GM18526 (cell line): ENCODE measurements around the gene GFOD2.

ENCODE experiments used
- POLR2A ChIP-seq: IDR thresholded peaks from 3 replicates; pipeline ENCODE4 v1.6.1; 2011; ENCODE audit not compliant: insufficient read length; ENCODE audit errors: extremely low read depth

GFOD2 gene

GRCh38 chr16:67669499-67670101 is 49.5 kb downstream of the GFOD2 start:
- no peak for TF ChIP-seq POLR2A

DNA sequence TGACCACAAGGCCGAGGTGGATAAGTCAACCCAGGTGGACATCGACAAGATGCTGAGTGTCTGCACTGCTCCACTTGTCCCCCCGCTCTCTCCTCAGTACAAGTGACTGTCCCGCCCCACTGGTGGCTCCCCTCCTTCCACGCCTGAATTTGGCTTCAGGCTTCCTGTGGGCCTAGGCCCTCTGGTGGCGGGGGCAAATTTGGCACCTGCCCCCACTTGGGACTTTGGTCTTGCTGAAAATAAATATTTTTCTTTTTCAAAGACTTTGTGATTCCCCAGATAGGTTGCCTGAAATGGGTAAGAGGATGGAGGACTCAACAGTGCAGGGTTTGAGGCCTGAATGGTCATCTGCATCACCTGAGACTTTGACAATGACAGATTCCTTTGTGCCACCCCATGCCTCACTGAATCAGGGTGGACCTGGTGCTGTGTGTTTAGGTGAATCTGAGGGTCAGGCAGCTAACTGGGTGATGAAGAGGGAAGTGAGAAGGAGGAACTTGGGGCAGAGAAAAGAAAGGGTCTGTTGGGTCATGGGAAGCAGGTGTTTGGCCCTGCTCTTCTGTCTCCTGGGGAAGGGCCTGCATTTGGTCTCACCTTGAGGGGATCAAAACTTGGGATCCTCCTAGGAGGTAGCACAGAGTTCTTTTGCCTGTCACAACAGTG is 50.5 kb downstream of the GFOD2 start:
- no peak for TF ChIP-seq POLR2A

DNA sequence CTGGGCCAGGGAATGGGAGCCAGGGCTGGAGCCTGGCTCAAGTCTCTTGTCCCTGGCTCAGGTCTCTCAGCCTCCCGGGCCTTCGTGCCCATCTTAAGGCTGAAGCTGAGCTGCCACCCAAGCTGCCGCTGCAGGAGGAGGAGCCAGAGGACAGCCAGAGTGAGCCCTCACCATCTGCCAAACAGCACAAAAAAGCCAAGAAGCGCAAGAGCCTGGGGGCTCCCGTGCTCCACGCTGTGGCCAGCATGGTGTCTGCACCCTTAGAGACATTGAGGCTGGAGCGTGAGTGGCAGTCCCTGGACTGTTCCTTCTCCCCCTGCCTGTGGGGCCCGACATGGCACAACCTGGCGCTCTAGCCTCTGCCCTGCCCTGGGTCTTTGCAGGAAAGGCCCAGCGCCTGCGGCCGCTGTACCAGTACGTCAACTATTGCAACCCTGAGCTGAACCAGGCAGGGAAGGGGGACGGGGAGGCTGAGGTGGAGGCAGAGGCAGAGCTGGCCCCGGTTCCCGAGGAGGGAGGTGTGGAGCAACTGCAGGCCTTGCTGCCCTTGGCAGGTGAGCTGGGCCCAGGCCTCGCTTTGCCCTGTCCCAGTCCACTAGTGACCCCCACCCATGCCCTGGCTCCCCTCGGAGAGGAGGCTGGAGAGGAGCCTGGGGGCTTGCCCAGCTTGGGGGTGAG is 51.2 kb downstream of the GFOD2 start:
- no peak for TF ChIP-seq POLR2A

DNA sequence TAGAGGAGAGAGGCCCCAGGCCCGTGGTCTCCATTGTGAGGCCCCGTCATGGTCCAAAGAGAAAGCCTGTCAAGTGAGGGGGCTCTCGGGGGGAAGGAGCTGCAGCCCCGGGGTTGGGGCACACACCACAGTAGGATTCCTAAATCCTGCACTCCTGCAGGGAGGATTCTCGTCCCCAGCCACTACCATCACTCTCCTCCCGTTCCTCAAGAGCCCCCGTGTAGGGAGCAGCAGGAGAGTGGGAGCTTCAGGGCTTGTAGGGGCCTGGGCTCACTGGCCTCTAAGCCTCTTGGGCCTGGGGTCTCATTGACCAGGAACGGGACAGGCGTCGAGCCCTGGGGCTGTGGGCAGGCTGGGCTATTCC is 51.7 kb downstream of the GFOD2 start:
- TF ChIP-seq POLR2A, result no peak

- TF ChIP-seq POLR2A, result no peak
Measured at GRCh38 chr16:67666559-67667452, 52.3 kb downstream of the GFOD2 start, which contains the start of the genes C16orf86 and ENKD1. Gene C16orf86 (plus strand): TSS chr16:67666814. CDS start chr16:67666971, 157 bp downstream. Gene ENKD1 (minus strand): TSS chr16:67666750. CDS start chr16:67666442, 308 bp downstream.

DNA sequence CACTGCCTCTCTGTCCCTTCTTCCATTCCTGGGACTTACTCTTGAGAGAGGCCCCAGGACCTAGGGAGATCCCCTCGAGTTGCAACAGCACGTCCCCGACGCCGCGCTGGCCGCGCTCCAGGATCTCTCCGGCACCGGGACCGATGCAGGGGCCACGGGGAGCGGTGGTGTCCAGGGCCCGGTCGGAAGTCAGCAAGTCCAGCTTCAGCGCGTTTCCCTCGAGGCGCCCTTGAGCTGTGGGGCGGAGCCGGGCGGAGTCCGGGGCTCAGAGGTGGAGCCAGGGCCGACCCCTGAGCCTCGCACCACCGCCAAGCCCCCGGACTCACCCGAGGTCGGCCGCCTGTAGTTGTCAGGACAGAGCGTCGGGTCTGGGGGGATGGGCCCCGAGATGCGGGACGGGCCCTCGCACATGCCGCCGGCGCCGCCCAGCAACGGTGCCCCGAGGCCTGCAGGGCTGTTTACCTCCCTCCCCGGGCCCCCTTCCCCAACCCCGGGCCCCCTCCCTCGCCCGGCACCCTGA is 53.0 kb downstream of the GFOD2 start:
- TF ChIP-seq POLR2A, result no peak

- no peak for TF ChIP-seq POLR2A
Measured at GRCh38 chr16:67665598-67665997, 53.5 kb downstream of the GFOD2 start.

DNA sequence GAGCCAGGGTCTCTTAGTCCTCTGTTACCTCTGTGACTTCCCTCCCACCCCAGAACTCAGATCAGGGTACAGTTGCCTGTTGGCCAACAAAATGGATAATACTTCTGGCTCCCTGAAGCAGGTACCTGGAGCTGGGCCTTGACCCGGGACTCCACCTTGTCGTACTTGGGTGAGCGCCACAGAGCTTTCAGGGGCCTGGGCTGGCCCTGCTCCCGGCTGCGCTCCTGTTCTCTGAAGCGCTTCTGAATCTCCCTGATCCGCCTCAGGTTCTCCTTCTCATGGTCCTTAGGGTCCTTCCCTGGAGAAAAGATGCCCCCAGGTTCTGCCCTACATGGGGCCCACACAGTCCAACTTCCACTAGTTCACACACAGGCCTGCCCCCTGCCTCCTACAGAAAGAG is 54.2 kb downstream of the GFOD2 start:
- TF ChIP-seq POLR2A, result no peak

DNA sequence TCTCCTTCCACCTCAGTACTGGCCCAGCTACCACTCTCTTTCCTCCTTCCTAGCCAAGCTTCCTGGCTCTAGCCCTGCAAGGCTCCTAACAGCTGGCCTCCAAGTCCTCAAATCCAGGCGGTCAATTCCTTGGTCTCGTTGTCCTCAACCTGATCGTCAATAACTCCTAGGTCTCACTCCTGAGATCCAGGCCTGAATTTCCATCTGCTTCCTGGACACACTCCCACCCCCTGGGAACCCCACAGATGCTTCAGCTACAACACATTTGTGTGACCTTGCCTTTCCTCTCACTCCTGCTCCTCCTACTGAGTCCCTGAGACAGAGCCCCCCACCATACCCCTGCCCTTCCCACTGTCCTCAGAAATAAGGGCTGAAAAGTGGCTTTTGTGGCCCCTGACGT is 54.9 kb downstream of the GFOD2 start:
- TF ChIP-seq POLR2A, result no peak

DNA sequence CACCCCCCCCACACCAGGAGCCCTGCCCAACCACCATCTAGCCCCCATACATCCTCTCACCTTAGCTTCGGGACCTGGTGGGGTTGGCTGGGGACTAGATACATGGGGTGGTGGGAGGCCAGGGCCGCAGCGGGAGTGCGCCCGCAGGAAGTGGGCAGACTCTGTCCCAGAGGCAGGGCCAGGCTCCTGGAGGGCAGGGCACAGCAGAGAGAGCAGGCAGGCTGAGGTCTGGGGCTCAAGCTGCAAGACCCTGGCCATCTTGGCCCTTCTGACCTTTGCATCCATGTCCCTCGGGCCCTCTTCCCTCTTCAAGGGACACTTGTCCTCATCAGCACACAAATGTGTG is 55.3 kb downstream of the GFOD2 start:
- TF ChIP-seq POLR2A, result no peak

- TF ChIP-seq POLR2A, result no peak
Measured at GRCh38 chr16:67663151-67663876, 55.8 kb downstream of the GFOD2 start.

- no peak for TF ChIP-seq POLR2A
Measured at GRCh38 chr16:67662653-67663010, 56.5 kb downstream of the GFOD2 start.

- TF ChIP-seq POLR2A, result no peak
Measured at GRCh38 chr16:67661886-67662652, 57.0 kb downstream of the GFOD2 start.
